Left ventricle myocardium superior (tissue), 1 donor: ENCODE measurements around the gene MAPT. TPM values are rescaled to one million over a fixed set of nuclear protein-coding genes. Genes with fewer than 3 reads are reported as not detected.
A peak's percentile ranks its signal among the peaks of the same experiment; 100 is the strongest.

Experiments used
- ATAC-seq: fragments of 200-7000 bp; cut with Tn5 transposase; one replicate; pipeline ENCODE4 v1.9.1; 2020; ENCODE audit warnings: mild to moderate bottlenecking, moderate library complexity
- DNase-seq: peaks from one replicate; pipeline ENCODE4 v3.0.0-alpha.2; 2020
- intact Hi-C: fragments of 100-400 bp; cut with micrococcal nuclease; formaldehyde crosslinking; loops from one replicate; pipeline ENCODE4 v1.11.0; 2022
- total RNA-seq: library from RNA; stranded (reverse); fragmentation: NEBNext Ultra II Directional; extraction: Animal tissue kit (Norgen Biotek cat#: 25700); gene quantifications from one replicate; pipeline ENCODE4 v1.2.1, GENCODE V29; 2021
- donor health status: DM: no; HTN: yes; CAD: no; lungs with severe emphysema.

The MAPT gene
- total RNA-seq, 1 donor from 2014 or later, result 42.2 TPM

- ATAC-seq (no peak), DNase-seq (no peak)
- intact Hi-C loops, result no loop called here
Observed at GRCh38 chr17:46028981-46029565, 134.7 kb downstream of the MAPT start.

GRCh38 chr17:46029627-46030026 is 135.3 kb downstream of the MAPT start:
- intact Hi-C loops, result no loop called here
- no peak for ATAC-seq
- DNase-seq, result no peak

- DNase-seq, result no peak
- intact Hi-C loops, result no loop called here
- ATAC-seq, result no peak
Observed at GRCh38 chr17:46030752-46031151, 136.4 kb downstream of the MAPT start.

GRCh38 chr17:46031440-46031839 is 137.1 kb downstream of the MAPT start:
- intact Hi-C loops, result no loop called here
- no peak for DNase-seq
- ATAC-seq, result no peak

- no peak for ATAC-seq
- intact Hi-C loops, result no loop called here
- DNase-seq, result no peak
Observed at GRCh38 chr17:46031920-46032319, 137.6 kb downstream of the MAPT start.

GRCh38 chr17:46032909-46033308 is 138.6 kb downstream of the MAPT start:
- intact Hi-C loops, result no loop called here
- ATAC-seq (no peak), DNase-seq (no peak)

- DNase-seq (no peak), ATAC-seq (no peak)
- intact Hi-C loops, result no loop called here
Observed at GRCh38 chr17:46033392-46033791, 139.0 kb downstream of the MAPT start.

GRCh38 chr17:46035112-46035818 is 140.9 kb downstream of the MAPT start:
- ATAC-seq (no peak), DNase-seq (no peak)
- intact Hi-C loops, result no loop called here

- DNase-seq, result no peak
- ATAC-seq, result no peak
- intact Hi-C loops, result no loop called here
Observed at GRCh38 chr17:46036491-46036890, 142.1 kb downstream of the MAPT start.

GRCh38 chr17:46037722-46038255 is 143.4 kb downstream of the MAPT start:
- ATAC-seq (no peak), DNase-seq (no peak)
- intact Hi-C loops, result no loop called here

- intact Hi-C loops, result no loop called here
- DNase-seq, result no peak
- no peak for ATAC-seq
Observed at GRCh38 chr17:46038414-46038813, 144.1 kb downstream of the MAPT start.

GRCh38 chr17:46038937-46039336 is 144.6 kb downstream of the MAPT start:
- intact Hi-C loops, result no loop called here
- ATAC-seq (peak; percentile 7), DNase-seq (no peak)

GRCh38 chr17:46039592-46040186 is 145.3 kb downstream of the MAPT start:
- DNase-seq (peak; percentile 71), ATAC-seq (peak; percentile 76)
- intact Hi-C loops, result loop anchor here (5.0 kb wide), 1 partner anchor 153 kb away; the partner anchor contains the start of gene KANSL1

- intact Hi-C loops, result loop anchor here (5.0 kb wide), 1 partner anchor 150 kb away; the partner anchor contains the start of gene KANSL1
- ATAC-seq, result no peak
- DNase-seq, result no peak
Observed at GRCh38 chr17:46042246-46042645, 147.9 kb downstream of the MAPT start.

- ATAC-seq, result no peak
- intact Hi-C loops, result loop anchor here (5.0 kb wide), 1 partner anchor 149 kb away; the partner anchor contains the start of gene KANSL1
- DNase-seq, result no peak
Observed at GRCh38 chr17:46042925-46043324, 148.6 kb downstream of the MAPT start.

- DNase-seq (no peak), ATAC-seq (no peak)
- intact Hi-C loops, result loop anchor here (5.0 kb wide), 1 partner anchor 149 kb away; the partner anchor contains the start of gene KANSL1
Observed at GRCh38 chr17:46043606-46044005, 149.3 kb downstream of the MAPT start.

GRCh38 chr17:46044286-46044928 is 150.1 kb downstream of the MAPT start:
- intact Hi-C loops, result loop anchor here (5.0 kb wide), 1 partner anchor 148 kb away; the partner anchor contains the start of gene KANSL1
- ATAC-seq (peak; percentile 77), DNase-seq (no peak)

GRCh38 chr17:46044989-46045388 is 150.6 kb downstream of the MAPT start:
- DNase-seq (no peak), ATAC-seq (no peak)
- intact Hi-C loops, result loop anchor here (5.0 kb wide), 1 partner anchor 147 kb away; the partner anchor contains the start of gene KANSL1

GRCh38 chr17:46045639-46046038 is 151.3 kb downstream of the MAPT start:
- intact Hi-C loops, result no loop called here

GRCh38 chr17:46046957-46047356 is 152.6 kb downstream of the MAPT start:
- DNase-seq (no peak), ATAC-seq (no peak)
- intact Hi-C loops, result no loop called here

More at GRCh38 chr17:46045639-46046038, 151.3 kb downstream of the MAPT start:
- ATAC-seq (no peak), DNase-seq (no peak)
